CD8-positive, alpha-beta memory T cell (primary cell): ENCODE measurements around the gene GNA14. TPM values are rescaled to one million over a fixed set of nuclear protein-coding genes. Genes with fewer than 3 reads are reported as not detected.
"Not testable (repeated sequence)": the region's sequence is repeated elsewhere in the genome, so short reads cannot be mapped to it uniquely, and the experiment has no call there.

Experiments used
- CTCF ChIA-PET: fragments of 350-600 bp; sonication (Branson Sonifier 250); formaldehyde crosslinking; loops from one replicate; lab custom pipeline; 2021; ENCODE audit warnings: antibody characterized with exemption; lab: Charles Lee
- POLR2A ChIA-PET: fragments of 350-600 bp; sonication (Branson Sonifier 250); formaldehyde crosslinking; loops from one replicate; lab custom pipeline; 2021; ENCODE audit warnings: antibody characterized with exemption; lab: Charles Lee
- DNase-seq, 5 donors: peaks; one replicate each; pipeline versions ENCODE4 v3.0.0 to v3.0.0-alpha.2; 2020 to 2022; ENCODE audit warnings: mixed read lengths in 1 of 5
- H3K27ac ChIP-seq: one replicate; pipeline ENCODE4 v1.7.0; 2013; ENCODE audit warnings: low read depth, mild to moderate bottlenecking, low read length, moderate library complexity
- H3K27me3 ChIP-seq: 2 replicates; pipeline ENCODE4 v1.7.0; 2013; ENCODE audit warnings: low read length, mild to moderate bottlenecking; ENCODE audit not compliant: insufficient read depth, poor library complexity, severe bottlenecking
- H3K36me3 ChIP-seq: 2 replicates; pipeline ENCODE4 v1.7.0; 2013; ENCODE audit warnings: mild to moderate bottlenecking, low read length, moderate library complexity; ENCODE audit not compliant: insufficient read depth
- H3K4me1 ChIP-seq: 2 replicates; pipeline ENCODE4 v1.7.0; 2013; ENCODE audit warnings: mild to moderate bottlenecking, low read length, moderate library complexity; ENCODE audit not compliant: insufficient read depth
- H3K4me3 ChIP-seq: 2 replicates; pipeline ENCODE4 v1.7.0; 2013; ENCODE audit warnings: mild to moderate bottlenecking, low read length
- H3K9me3 ChIP-seq: 2 replicates; pipeline ENCODE4 v1.7.0; 2013; ENCODE audit warnings: mild to moderate bottlenecking, low read length
- H3K27ac Mint-ChIP-seq, 8 donors: one replicate each; pipeline ENCODE4 v1.8.0; 2020 to 2021; ENCODE audit warnings: mixed read lengths in 8 of 8, mild to moderate bottlenecking in 6 of 8, inconsistent platforms in 3 of 8, moderate library complexity in 3 of 8
- H3K27me3 Mint-ChIP-seq, 2 donors: one replicate each; pipeline ENCODE4 v1.8.0; 2020 to 2021; ENCODE audit warnings: mixed read lengths in 2 of 2, mild to moderate bottlenecking in 1 of 2, moderate library complexity in 1 of 2
- H3K36me3 Mint-ChIP-seq, 3 donors: one replicate each; pipeline ENCODE4 v1.8.0; 2020 to 2021; ENCODE audit warnings: mixed read lengths in 3 of 3, inconsistent platforms in 1 of 3, mild to moderate bottlenecking in 1 of 3
- H3K4me1 Mint-ChIP-seq, 3 donors: one replicate each; pipeline ENCODE4 v1.8.0; 2020 to 2021; ENCODE audit warnings: mixed read lengths in 3 of 3, inconsistent platforms in 1 of 3, mild to moderate bottlenecking in 1 of 3
- H3K4me3 Mint-ChIP-seq, 7 donors: one replicate each; pipeline ENCODE4 v1.8.0; 2020 to 2021; ENCODE audit warnings: mixed read lengths in 7 of 7, mild to moderate bottlenecking in 6 of 7, moderate library complexity in 4 of 7, inconsistent platforms in 2 of 7
- H3K9me3 Mint-ChIP-seq, 5 donors: one replicate each; pipeline ENCODE4 v1.8.0; 2020 to 2022; ENCODE audit warnings: mixed read lengths in 5 of 5, mild to moderate bottlenecking in 3 of 5, moderate library complexity in 2 of 5, inconsistent platforms in 1 of 5
- polyA plus RNA-seq: library from polyadenylated mRNA; unstranded; fragments of 300-500 nt; fragmentation: Illumina TruSeq; gene quantifications from one replicate; pipeline ENCODE4 v1.2.3, GENCODE V29; 2021
- total RNA-seq, 2 experiments: library from RNA; stranded (reverse); gene quantifications; one replicate each; pipeline ENCODE4 v1.2.3, GENCODE V29; 2021

Gene GNA14
- total and polyA plus RNA-seq, 3 experiments from 2014 or later = not detected

DNA sequence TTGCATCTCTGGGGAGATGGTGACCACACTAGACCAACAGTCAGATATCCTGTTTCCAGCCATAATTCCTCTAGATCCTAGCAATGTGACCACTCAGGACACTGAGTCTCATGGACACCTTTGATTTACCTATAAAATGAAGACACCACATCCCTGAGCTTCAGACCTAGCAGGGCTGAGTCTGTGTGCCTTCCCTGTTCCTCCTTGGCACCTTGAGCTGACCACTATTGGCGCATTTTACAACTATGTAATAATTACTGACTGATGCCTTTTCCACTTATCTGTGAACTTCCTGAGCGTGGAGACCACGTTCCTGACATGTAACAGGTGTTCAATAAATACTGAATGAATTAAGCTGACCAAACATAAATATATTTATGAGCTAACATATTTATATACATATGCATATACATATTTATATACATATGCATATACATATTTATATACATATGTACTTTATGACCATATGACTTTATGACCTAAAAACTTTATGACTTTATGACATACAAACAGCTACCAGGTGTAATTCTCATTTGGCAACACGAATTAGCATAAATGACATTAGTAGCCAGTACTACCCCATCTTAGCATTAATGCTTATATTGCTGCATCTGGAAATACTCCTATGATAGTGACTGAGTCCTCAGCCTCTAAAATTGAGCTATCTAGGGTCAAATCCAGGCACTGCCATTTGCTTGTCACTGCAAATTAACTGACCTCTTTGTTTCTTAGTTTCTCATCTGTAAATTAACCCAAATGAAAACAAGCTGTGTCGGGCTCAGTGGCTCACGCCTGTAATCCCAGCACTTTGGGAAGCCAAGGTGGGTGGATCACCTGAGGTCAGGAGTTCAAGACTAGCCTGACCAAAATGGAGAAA, 150.6 kb downstream of the GNA14 start:
- H3K4me3 ChIP-seq = no peak overlapping the region
- H3K27me3 ChIP-seq = no peaks in the 10 kb centered on the region
- no peak for DNase-seq
- H3K27me3 Mint-ChIP-seq = peaks cover 0 to 8% of the 10 kb centered on the region in 2 donors
- POLR2A ChIA-PET = no interaction called here
- no peaks in the 10 kb centered on the region for H3K4me1 ChIP-seq
- H3K4me1 Mint-ChIP-seq = no peaks in the 10 kb centered on the region
- H3K9me3 ChIP-seq = no peaks in the 10 kb centered on the region
- H3K9me3 Mint-ChIP-seq = no peaks in the 10 kb centered on the region
- no peaks in the 10 kb centered on the region for H3K36me3 ChIP-seq
- H3K4me3 Mint-ChIP-seq = no peak overlapping the region
- H3K27ac ChIP-seq = no peak overlapping the region
- no peak overlapping the region for H3K27ac Mint-ChIP-seq
- no peaks in the 10 kb centered on the region for H3K36me3 Mint-ChIP-seq
- CTCF ChIA-PET = interaction anchor here (1.1 kb wide), 1 partner anchor 13 kb away, joined by 3 read pairs; no protein-coding TSS in a partner anchor

DNA sequence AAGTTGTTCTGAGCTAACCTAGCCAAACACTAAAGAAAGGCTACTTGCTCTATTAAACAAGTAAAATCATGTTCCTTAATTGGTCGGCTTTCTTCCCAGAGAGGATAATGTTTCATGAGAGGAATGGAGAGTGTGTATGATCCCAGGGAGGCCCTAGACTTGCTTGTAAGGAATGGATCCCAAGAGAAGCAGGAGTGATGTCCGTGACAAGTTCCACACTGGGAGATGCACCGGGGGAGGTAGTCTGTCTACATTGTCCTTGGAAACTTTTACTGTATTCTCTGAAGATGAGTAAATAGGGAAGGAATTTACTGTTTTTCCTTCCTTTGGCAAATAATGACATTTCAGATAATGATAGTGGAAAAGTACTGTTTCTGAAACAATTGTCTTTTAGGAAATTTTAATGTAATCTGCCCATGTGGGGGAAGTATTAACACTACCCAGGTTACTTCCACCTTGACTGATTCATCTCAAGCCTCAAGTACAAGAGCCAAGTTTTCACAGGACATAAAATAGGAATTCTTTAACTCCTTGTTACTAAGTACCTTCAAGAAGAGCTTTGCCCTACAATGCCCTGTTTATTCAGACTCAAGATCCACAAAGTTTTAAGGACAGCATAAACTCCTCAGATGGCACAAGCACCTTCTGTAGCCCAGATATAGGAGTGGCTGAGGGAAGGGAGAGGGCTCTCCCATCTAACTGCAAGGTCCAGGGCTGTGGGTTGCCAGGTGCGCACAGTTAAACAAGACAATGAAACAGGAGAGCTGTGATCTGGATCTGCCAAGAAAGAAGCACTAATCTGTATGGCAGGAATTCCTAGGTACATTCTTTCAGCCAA, 152.1 kb downstream of the GNA14 start:
- H3K27ac Mint-ChIP-seq = no peak overlapping the region
- no peaks in the 10 kb centered on the region for H3K9me3 ChIP-seq
- DNase-seq = no peak
- no peaks in the 10 kb centered on the region for H3K4me1 ChIP-seq
- no peaks in the 10 kb centered on the region for H3K27me3 ChIP-seq
- H3K4me1 Mint-ChIP-seq = no peaks in the 10 kb centered on the region
- H3K4me3 Mint-ChIP-seq = no peak overlapping the region
- no peaks in the 10 kb centered on the region for H3K36me3 ChIP-seq
- peaks cover 0 to 2% (median 0%) of the 10 kb centered on the region in 3 donors for H3K36me3 Mint-ChIP-seq
- H3K27me3 Mint-ChIP-seq = peaks cover 4 to 7% of the 10 kb centered on the region in 2 donors
- ChIA-PET CTCF (no interaction called here), POLR2A (no interaction called here)
- H3K27ac ChIP-seq = no peak overlapping the region
- H3K4me3 ChIP-seq = no peak overlapping the region
- H3K9me3 Mint-ChIP-seq = peaks cover 0 to 4% (median 2%) of the 10 kb centered on the region in 5 donors

DNA sequence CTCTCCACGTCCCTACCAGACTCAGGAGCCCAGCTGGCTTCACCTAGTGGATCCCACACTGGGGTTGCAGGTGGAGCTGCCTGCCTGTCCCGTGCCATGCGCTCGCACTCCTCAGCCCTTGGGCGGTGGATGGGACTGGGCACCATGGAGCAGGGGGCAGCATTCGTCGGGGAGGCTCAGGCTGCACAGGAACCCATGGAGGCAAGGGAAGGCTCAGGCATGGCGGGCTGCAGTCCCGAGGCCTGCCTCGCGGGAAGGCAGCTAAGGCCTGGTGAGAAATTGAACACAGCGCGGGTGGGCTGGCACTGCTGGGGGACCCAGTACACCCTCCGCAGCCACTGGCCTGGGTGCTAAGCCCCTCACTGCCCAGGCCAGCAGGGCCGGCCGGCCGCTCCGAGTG, 157.8 kb downstream of the GNA14 start:
- H3K27ac ChIP-seq, H3K36me3 ChIP-seq, DNase-seq, H3K9me3 ChIP-seq, POLR2A ChIA-PET, H3K4me1 ChIP-seq, H3K4me3 Mint-ChIP-seq, H3K4me3 ChIP-seq, H3K27me3 ChIP-seq, H3K36me3 Mint-ChIP-seq, H3K27ac Mint-ChIP-seq: not testable (repeated sequence)
- H3K9me3 Mint-ChIP-seq = peaks cover 10 to 16% (median 11%) of the 10 kb centered on the region in 5 donors
- H3K4me1 Mint-ChIP-seq = peaks cover 10 to 14% (median 11%) of the 10 kb centered on the region in 3 donors
- CTCF ChIA-PET = interaction anchor here (2.5 kb wide), 1 partner anchor 33 kb away, joined by 7 read pairs; no protein-coding TSS in a partner anchor
- peaks cover 10 to 30% of the 10 kb centered on the region in 2 donors for H3K27me3 Mint-ChIP-seq

DNA sequence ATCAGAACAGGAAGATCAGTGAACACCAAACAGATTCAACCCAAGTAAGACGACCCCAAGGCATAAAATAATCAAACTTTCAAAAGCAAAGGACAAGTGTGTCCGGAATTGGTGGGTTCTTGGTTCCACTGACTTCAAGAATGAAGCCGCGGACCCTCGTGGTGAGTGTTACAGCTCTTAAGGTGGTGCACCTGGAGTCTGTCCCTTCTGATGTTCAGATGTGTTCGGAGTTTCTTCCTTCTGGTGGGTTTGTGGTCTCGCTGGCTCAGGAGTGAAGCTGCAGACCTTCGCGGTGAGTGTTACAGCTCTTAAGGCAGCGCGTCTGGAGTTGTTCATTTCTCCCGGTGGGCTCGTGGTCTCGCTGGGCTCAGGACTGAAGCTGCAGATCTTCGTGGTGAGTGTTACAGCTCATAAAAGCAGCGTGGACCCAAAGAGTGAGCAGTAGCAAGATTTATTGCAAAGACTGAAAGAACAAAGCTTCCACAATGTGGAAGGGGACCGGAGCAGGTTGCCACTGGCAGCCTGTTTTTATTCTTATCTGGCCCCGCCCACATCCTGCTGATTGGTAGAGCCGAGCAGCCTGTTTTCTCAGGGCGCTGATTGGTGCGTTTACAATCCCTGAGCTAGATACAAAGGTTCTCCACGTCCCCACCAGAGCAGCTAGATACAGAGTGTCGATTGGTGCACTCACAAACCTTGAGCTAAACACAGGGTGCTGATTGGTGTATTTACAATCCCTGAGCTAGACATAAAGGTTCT, 158.5 kb downstream of the GNA14 start:
- H3K4me1 ChIP-seq, H3K4me3 ChIP-seq, H3K9me3 ChIP-seq, H3K36me3 Mint-ChIP-seq, H3K27me3 ChIP-seq, POLR2A ChIA-PET, H3K27ac ChIP-seq, H3K36me3 ChIP-seq: not testable (repeated sequence)
- peaks cover 10 to 16% (median 11%) of the 10 kb centered on the region in 5 donors for H3K9me3 Mint-ChIP-seq
- H3K27me3 Mint-ChIP-seq = peaks cover 10 to 33% of the 10 kb centered on the region in 2 donors
- H3K4me1 Mint-ChIP-seq = peaks cover 10 to 14% (median 11%) of the 10 kb centered on the region in 3 donors
- peak overlapping the region in 2 of 8 donors; percentile 35 to 39 for H3K27ac Mint-ChIP-seq
- H3K4me3 Mint-ChIP-seq = peak overlapping the region in 6 of 7 donors; percentile 52 to 78 (median 58)
- peak in 1 of 5 donors; percentile 3 for DNase-seq
- CTCF ChIA-PET = interaction anchor here (2.5 kb wide), 1 partner anchor 33 kb away, joined by 7 read pairs; no protein-coding TSS in a partner anchor

DNA sequence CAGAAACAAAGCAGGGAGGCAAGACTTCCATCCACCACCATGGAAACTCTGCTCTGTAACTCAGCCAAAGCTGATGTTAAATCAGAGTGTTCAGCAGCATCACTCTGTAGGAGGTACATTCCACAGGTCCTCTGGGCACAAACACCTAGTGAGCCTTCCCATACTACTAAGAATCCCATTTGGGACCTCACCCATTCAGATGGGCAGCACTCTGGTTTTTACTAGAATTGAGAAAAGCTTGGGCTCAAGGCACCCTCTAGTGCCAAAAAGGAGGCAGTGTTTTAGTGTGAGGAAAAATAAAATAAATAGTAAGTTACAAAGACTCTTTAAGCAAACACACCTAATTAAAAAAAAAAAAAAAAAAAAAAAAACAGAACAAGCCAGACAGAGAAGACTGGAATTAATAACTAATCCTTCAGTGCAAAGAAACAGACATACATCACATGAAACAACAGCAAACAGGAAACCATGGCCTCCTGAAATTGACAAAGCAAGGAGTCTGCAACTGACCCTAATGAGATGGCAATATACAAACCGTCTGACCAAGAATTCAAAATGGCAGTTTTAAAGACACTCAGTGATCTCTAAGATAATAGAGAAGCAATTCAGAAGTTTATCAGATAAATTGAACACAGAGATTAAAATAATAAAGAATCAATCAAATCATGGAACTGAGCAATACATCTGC, 159.5 kb downstream of the GNA14 start:
- Mint-ChIP-seq H3K9me3 (peaks cover 10 to 16% (median 11%) of the 10 kb centered on the region in 5 donors), H3K27me3 (peaks cover 12 to 37% of the 10 kb centered on the region in 2 donors), H3K36me3 (peaks cover 0 to 9% (median 0%) of the 10 kb centered on the region in 3 donors), H3K27ac (no peak overlapping the region), H3K4me1 (peaks cover 10 to 14% (median 11%) of the 10 kb centered on the region in 3 donors), H3K4me3 (peak overlapping the region in 6 of 7 donors; percentile 2 to 78 (median 44))
- H3K4me1 ChIP-seq = peaks cover 4% of the 10 kb centered on the region
- ChIA-PET POLR2A (no interaction called here), CTCF (interaction anchor here (2.5 kb wide), 1 partner anchor 32 kb away, joined by 7 read pairs; no protein-coding TSS in a partner anchor)
- H3K4me3 ChIP-seq = no peak overlapping the region
- H3K9me3 ChIP-seq = no peaks in the 10 kb centered on the region
- no peak for DNase-seq
- no peaks in the 10 kb centered on the region for H3K36me3 ChIP-seq
- no peaks in the 10 kb centered on the region for H3K27me3 ChIP-seq
- H3K27ac ChIP-seq = no peak overlapping the region

DNA sequence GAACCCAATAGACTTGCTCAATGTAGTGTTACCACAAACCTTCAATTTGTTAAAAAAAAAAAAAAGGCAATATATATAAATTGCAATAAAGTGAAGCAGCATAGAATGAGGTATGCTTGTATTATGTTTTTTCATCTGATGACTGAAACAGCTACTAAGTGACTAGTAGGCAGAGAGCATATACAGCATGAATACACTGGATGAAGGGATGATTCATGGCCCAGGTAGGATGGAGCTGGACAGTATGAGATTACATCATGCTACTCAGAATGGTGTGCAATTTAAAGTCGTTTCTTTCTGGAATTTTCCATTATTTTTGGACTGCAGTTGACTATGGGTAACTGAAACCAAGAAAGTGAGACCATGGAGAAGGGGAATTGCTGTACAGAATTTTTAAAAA, 161.2 kb downstream of the GNA14 start:
- no peak overlapping the region for H3K4me3 Mint-ChIP-seq
- no peaks in the 10 kb centered on the region for H3K9me3 ChIP-seq
- CTCF ChIA-PET = interaction anchor here (1.0 kb wide), 1 partner anchor 30 kb away, joined by 3 read pairs; no protein-coding TSS in a partner anchor
- no peak for DNase-seq
- no peaks in the 10 kb centered on the region for H3K36me3 ChIP-seq
- H3K4me1 Mint-ChIP-seq = peaks cover 10 to 14% (median 11%) of the 10 kb centered on the region in 3 donors
- no peaks in the 10 kb centered on the region for H3K27me3 ChIP-seq
- peaks cover 0 to 9% (median 0%) of the 10 kb centered on the region in 3 donors for H3K36me3 Mint-ChIP-seq
- peaks cover 10 to 16% (median 11%) of the 10 kb centered on the region in 5 donors for H3K9me3 Mint-ChIP-seq
- no peak overlapping the region for H3K4me3 ChIP-seq
- POLR2A ChIA-PET = no interaction called here
- H3K4me1 ChIP-seq = peaks cover 4% of the 10 kb centered on the region
- H3K27ac Mint-ChIP-seq = no peak overlapping the region
- peaks cover 20 to 34% of the 10 kb centered on the region in 2 donors for H3K27me3 Mint-ChIP-seq
- H3K27ac ChIP-seq = no peak overlapping the region

DNA sequence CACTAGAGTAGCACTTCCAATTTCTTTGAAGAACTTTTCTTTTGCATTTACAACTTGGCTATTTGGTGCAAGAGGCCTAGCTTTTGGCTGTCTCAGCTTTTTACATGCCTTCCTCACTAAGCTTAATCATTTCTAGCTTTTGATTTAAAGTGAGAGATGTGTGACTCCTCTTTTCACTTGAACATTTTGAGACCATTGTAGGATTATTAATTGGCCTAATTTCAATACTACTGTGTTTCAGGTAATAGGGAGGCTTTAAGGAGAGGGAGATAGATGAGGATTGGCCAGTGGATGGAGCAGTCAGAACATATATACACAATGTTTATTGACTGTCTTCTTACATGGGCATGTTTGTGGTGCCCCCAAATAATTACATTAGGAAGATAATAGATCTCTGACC, 161.7 kb downstream of the GNA14 start:
- Mint-ChIP-seq H3K4me1 (peaks cover 10 to 14% (median 11%) of the 10 kb centered on the region in 3 donors), H3K27ac (peak overlapping the region in 1 of 8 donors; percentile 5), H3K27me3 (peaks cover 19 to 34% of the 10 kb centered on the region in 2 donors), H3K9me3 (peaks cover 10 to 18% (median 11%) of the 10 kb centered on the region in 5 donors), H3K36me3 (peaks cover 0 to 9% (median 0%) of the 10 kb centered on the region in 3 donors), H3K4me3 (no peak overlapping the region)
- CTCF ChIA-PET = interaction anchor here (1.2 kb wide), 1 partner anchor 29 kb away, joined by 8 read pairs; no protein-coding TSS in a partner anchor
- H3K4me3 ChIP-seq = no peak overlapping the region
- H3K27me3 ChIP-seq = no peaks in the 10 kb centered on the region
- POLR2A ChIA-PET = no interaction called here
- H3K27ac ChIP-seq = no peak overlapping the region
- H3K4me1 ChIP-seq = peaks cover 4% of the 10 kb centered on the region
- no peaks in the 10 kb centered on the region for H3K9me3 ChIP-seq
- DNase-seq = no peak
- no peaks in the 10 kb centered on the region for H3K36me3 ChIP-seq
